ENCODE data around the gene ANKRD55.

GRCh38 chr5:56075361-56075760 is 157.8 kb downstream of the ANKRD55 start:
- TF ChIP-seq POLR2A (IDR thresholded peaks at IDR 0.05) (no peak), CTCF (IDR thresholded peaks at IDR 0.05) (no peak)

Measured in heart left ventricle (tissue), 13 donors.